MCF 10A (cell line): ENCODE data around the gene EPB41L1. TPM values are rescaled to one million over a fixed set of nuclear protein-coding genes. Genes with fewer than 3 reads are reported as not detected.

ENCODE experiments used
- BruUV-seq: library from RNA; stranded (reverse); fragments of 400-500 nt; replicated peaks from 2 replicates; lab custom pipeline; 2021; lab: Mats Ljungman, UMichigan
- CTCF ChIA-PET: fragments of 300-600 bp; sonication (Branson Sonifier 250); formaldehyde crosslinking; extraction: SDS; loops from one replicate; lab custom pipeline; 2021; ENCODE audit warnings: antibody characterized with exemption, inconsistent platforms; lab: Yijun Ruan, JAX
- POLR2A ChIA-PET: fragments of 300-600, 350-650 bp; sonication (Branson Sonifier 250); formaldehyde crosslinking; extraction: SDS; loops from one replicate; lab custom pipeline; 2020; ENCODE audit warnings: antibody characterized with exemption, inconsistent platforms; lab: Yijun Ruan, JAX
- DNase-seq: peaks from one replicate; pipeline ENCODE4 v3.0.0-alpha.2; 2018; ENCODE audit not compliant: unreplicated experiment
- H3K27ac Mint-ChIP-seq: one replicate; pipeline ENCODE4 v1.8.0; 2022; ENCODE audit warnings: mild to moderate bottlenecking, low read depth, mixed read lengths; ENCODE audit not compliant: unreplicated experiment
- H3K27me3 Mint-ChIP-seq: one replicate; pipeline ENCODE4 v1.8.0; 2022; ENCODE audit warnings: mixed read lengths; ENCODE audit not compliant: insufficient read depth, unreplicated experiment
- H3K36me3 Mint-ChIP-seq: one replicate; pipeline ENCODE4 v1.8.0; 2022; ENCODE audit warnings: mild to moderate bottlenecking, moderate library complexity, mixed read lengths; ENCODE audit not compliant: insufficient read depth, unreplicated experiment
- H3K4me1 Mint-ChIP-seq: one replicate; pipeline ENCODE4 v1.8.0; 2022; ENCODE audit warnings: mixed read lengths; ENCODE audit not compliant: insufficient read depth, unreplicated experiment
- H3K4me3 Mint-ChIP-seq: one replicate; pipeline ENCODE4 v1.8.0; 2022; ENCODE audit warnings: mild to moderate bottlenecking, moderate library complexity, mixed read lengths; ENCODE audit not compliant: unreplicated experiment
- H3K9me3 Mint-ChIP-seq: one replicate; pipeline ENCODE4 v1.8.0; 2022; ENCODE audit warnings: mixed read lengths; ENCODE audit not compliant: unreplicated experiment
- intact Hi-C: fragments of 100-400 bp; cut with micrococcal nuclease; formaldehyde crosslinking; loops from 2 replicates; pipeline ENCODE4 v1.14.1; 2022
- total RNA-seq: library from RNA; stranded (reverse); gene quantifications from 2 replicates; pipeline ENCODE4 v1.2.3, GENCODE V29; 2022
- TF ChIP-seq, protein P1 (sequence below): fragments of 200-600 bp; IDR thresholded peaks from one replicate; pipeline ENCODE4 v1.8.0; 2022; ENCODE audit warnings: antibody characterized with exemption, mild to moderate bottlenecking; ENCODE audit not compliant: unreplicated experiment

Gene EPB41L1
- total RNA-seq, 1 experiment from 2014 or later, result 10.1 TPM

DNA sequence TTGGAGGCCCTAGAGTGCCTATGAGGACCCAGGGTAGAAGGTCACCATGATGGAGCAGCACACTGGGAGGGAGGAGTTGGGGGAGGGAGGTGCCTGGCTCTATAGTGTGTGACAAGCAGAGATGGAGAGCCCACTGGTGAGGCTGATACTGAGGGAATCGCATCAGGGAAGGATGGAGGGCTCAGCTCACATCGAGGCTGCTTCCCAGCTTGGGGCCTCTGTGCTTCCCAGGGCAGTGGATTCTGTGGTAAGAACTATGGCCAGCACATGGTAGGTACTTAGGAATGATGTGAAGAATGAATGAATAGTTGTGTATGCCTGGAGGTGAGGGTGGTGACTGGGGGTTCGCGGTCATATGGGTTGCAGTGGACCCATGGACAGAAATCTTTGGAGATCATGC, 1.3 kb upstream of the EPB41L1 start:
- peaks cover 5% of the 10 kb centered on the region for H3K27me3 Mint-ChIP-seq
- ChIA-PET CTCF (interaction anchor here (0.9 to 2.0 kb wide), 3 partner anchors 15 to 162 kb away, joined by 3 to 15 read pairs (median 5); no protein-coding TSS in a partner anchor), POLR2A (interaction anchor here (2.0 kb wide), 1 partner anchor 10 kb away, joined by 5 read pairs; no protein-coding TSS in a partner anchor)
- TF ChIP-seq, protein P1, sequence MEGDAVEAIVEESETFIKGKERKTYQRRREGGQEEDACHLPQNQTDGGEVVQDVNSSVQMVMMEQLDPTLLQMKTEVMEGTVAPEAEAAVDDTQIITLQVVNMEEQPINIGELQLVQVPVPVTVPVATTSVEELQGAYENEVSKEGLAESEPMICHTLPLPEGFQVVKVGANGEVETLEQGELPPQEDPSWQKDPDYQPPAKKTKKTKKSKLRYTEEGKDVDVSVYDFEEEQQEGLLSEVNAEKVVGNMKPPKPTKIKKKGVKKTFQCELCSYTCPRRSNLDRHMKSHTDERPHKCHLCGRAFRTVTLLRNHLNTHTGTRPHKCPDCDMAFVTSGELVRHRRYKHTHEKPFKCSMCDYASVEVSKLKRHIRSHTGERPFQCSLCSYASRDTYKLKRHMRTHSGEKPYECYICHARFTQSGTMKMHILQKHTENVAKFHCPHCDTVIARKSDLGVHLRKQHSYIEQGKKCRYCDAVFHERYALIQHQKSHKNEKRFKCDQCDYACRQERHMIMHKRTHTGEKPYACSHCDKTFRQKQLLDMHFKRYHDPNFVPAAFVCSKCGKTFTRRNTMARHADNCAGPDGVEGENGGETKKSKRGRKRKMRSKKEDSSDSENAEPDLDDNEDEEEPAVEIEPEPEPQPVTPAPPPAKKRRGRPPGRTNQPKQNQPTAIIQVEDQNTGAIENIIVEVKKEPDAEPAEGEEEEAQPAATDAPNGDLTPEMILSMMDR, result no peak
- no peaks in the 10 kb centered on the region for H3K36me3 Mint-ChIP-seq
- no peak overlapping the region for H3K27ac Mint-ChIP-seq
- no TSS peak for BruUV-seq
- no peak overlapping the region for H3K4me3 Mint-ChIP-seq
- H3K4me1 Mint-ChIP-seq, result no peaks in the 10 kb centered on the region
- H3K9me3 Mint-ChIP-seq, result no peaks in the 10 kb centered on the region
- no peak for DNase-seq
- intact Hi-C loops, result no loop called here

DNA sequence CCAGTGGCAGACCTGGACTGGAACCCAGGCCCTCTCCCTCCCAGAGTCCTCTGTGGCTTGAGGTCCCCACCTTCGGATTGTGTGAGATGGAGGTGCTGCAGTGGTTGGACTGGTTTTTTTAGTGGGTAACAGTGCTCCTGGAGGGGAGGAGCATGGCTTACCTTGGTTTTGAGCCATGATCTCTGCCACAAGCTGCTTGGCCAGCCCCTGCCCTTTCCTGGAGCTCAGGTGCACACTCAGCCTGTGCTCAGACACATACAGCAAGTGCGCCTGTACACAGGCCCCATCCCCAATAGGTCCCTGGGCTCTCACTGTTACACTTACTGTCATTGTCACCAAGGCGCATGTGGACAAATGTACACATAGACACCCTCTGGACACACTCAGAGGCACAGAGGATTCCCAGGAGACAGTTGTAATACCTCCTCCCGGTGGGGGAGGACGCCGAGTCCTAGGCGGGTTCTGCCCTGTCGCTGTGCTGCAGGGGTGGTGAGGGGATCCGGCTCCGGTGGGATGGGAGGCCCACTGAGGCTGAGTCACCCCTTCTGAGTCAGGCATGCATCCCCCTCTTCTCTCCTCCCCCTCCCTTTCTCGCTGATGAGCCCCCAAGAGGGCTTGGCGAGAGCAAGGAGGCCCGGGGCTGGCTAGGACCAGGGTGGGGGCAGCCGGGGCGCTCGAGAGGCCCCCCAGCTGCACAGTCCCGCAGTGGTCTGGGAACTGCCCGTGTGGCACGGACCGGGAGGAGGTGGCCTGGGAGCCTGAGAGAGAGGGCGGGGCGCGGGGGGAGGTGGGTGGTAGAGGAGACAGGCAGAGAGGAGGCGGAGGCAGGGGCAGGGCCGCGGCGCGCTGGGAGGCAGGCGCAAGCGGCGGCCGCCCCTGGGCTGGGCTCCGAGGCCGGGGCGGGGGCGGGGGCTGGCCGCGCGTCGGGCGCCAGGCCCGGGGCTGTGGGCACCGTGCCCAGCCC, 522 bp upstream of the EPB41L1 start:
- TF ChIP-seq, protein P1, result no peak
- POLR2A ChIA-PET, result interaction anchor here (0.7 to 2.0 kb wide), 2 partner anchors 11 to 451 kb away, joined by 3 to 5 read pairs; partner anchors contain the start of gene RAB5IF
- no peaks in the 10 kb centered on the region for H3K9me3 Mint-ChIP-seq
- CTCF ChIA-PET, result interaction anchor here (2.0 kb wide), 1 partner anchor 15 kb away, joined by 15 read pairs; no protein-coding TSS in a partner anchor
- no TSS peak for BruUV-seq
- no peaks in the 10 kb centered on the region for H3K4me1 Mint-ChIP-seq
- H3K4me3 Mint-ChIP-seq, result peak overlapping the region; percentile 58
- intact Hi-C loops, result no loop called here
- H3K27ac Mint-ChIP-seq, result no peak overlapping the region
- H3K27me3 Mint-ChIP-seq, result no peaks in the 10 kb centered on the region
- peak; percentile 70 for DNase-seq
- H3K36me3 Mint-ChIP-seq, result no peaks in the 10 kb centered on the region

DNA sequence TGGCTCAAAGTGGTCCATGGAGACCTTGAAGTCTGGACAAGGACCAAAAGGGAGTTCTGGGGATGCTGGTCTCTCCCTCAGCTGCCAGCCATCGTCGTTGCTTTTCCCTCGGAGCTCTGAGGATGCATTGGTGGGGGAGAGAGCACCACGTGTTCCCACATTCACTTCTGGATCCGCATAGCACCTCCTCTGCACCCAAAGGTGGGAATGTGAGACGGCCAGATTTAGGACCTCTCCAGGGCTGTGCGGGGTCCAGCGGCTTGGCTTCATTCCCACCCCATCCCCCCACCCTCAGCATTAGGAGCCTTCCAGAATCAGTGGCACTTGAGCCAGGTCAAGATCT, 1.1 kb downstream of the EPB41L1 start:
- DNase-seq, result no peak
- BruUV-seq, result no TSS peak
- H3K9me3 Mint-ChIP-seq, result no peaks in the 10 kb centered on the region
- H3K4me1 Mint-ChIP-seq, result no peaks in the 10 kb centered on the region
- no peak overlapping the region for H3K27ac Mint-ChIP-seq
- intact Hi-C loops, result no loop called here
- TF ChIP-seq, protein P1, result no peak
- no peaks in the 10 kb centered on the region for H3K36me3 Mint-ChIP-seq
- POLR2A ChIA-PET, result interaction anchor here (0.6 kb wide), 1 partner anchor 1016 kb away, joined by 3 read pairs; no protein-coding TSS in a partner anchor
- H3K4me3 Mint-ChIP-seq, result peak overlapping the region; percentile 58
- H3K27me3 Mint-ChIP-seq, result no peaks in the 10 kb centered on the region
- CTCF ChIA-PET, result interaction anchor here (0.6 to 5.3 kb wide), 23 partner anchors 8 to 1300 kb away, joined by 3 to 116 read pairs (median 4); no protein-coding TSS in a partner anchor

DNA sequence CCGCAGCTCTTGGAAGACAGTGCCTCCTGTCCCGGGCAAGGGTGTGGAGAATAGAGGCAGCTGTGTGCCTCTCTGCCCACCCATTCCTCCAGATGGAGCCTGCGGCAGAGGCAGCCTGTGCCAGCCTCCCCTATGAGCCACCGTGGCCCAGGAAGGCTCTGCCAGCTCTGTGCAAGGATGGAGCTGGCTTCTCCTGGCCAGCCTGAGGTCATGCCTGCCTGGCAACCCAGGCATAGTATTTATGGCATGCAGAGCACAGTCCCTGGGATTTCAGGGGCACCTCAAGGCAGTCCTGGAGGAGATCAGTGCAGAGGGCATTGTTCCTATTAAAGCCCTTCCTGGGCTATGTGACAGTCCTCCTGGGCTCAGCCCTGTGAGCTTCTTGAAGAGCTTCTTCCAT, 1.5 kb downstream of the EPB41L1 start:
- Mint-ChIP-seq H3K36me3 (no peaks in the 10 kb centered on the region), H3K4me1 (no peaks in the 10 kb centered on the region), H3K4me3 (no peak overlapping the region), H3K27me3 (no peaks in the 10 kb centered on the region), H3K9me3 (no peaks in the 10 kb centered on the region), H3K27ac (no peak overlapping the region)
- TF ChIP-seq, protein P1, result no peak
- no TSS peak for BruUV-seq
- ChIA-PET CTCF (interaction anchor here (0.6 to 5.3 kb wide), 36 partner anchors 8 to 1909 kb away, joined by 3 to 116 read pairs (median 4); no protein-coding TSS in a partner anchor), POLR2A (interaction anchor here (0.6 kb wide), 1 partner anchor 10 kb away, joined by 3 read pairs; no protein-coding TSS in a partner anchor)
- intact Hi-C loops, result loop anchor here (1.0 to 2.0 kb wide), 2 partner anchors 43 to 283 kb away; no protein-coding TSS in a partner anchor
- DNase-seq, result no peak
